Uterus (tissue), 2 donors: ENCODE measurements around the gene RGL1.
"Not testable (repeated sequence)": the region's sequence is repeated elsewhere in the genome, so short reads cannot be mapped to it uniquely, and the experiment has no call there.

ENCODE experiments used
- POLR2A ChIP-seq, 2 donors: fragments of 450-650 bp; IDR thresholded peaks; one replicate each; pipeline ENCODE4 v1.6.1; 2016; ENCODE audit warnings: antibody characterized with exemption in 2 of 2, mild to moderate bottlenecking in 1 of 2, moderate library complexity in 1 of 2
- TF ChIP-seq, protein P1 (sequence below), 4 experiments: fragments of 200-600 bp in 2 of 4; fragments of 450-650 bp in 2 of 4; sonication (generic) in 2 of 4; IDR thresholded peaks; one replicate each; pipeline ENCODE4 v1.5.1; 2016 to 2019; ENCODE audit warnings: antibody characterized with exemption in 4 of 4, mild to moderate bottlenecking in 2 of 4, moderate library complexity in 1 of 4

DNA sequence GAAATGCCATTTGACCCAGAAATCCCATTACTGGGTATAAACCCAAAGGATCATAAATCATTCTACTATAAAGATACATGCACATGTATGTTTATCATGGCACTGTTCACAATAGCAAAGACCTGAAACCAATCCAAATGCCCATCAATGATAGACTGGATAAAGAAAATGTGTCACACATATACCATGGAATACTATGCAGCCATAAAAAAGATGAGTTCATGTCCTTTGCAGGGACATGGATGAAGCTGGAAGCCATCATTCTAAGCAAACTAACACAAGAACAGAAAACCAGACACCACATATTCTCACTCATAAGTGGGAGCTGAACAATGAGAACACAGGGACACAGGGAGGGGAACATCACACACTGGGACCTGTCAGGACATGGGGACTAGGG is 42.1 kb upstream of the RGL1 start:
- TF ChIP-seq, protein P1, sequence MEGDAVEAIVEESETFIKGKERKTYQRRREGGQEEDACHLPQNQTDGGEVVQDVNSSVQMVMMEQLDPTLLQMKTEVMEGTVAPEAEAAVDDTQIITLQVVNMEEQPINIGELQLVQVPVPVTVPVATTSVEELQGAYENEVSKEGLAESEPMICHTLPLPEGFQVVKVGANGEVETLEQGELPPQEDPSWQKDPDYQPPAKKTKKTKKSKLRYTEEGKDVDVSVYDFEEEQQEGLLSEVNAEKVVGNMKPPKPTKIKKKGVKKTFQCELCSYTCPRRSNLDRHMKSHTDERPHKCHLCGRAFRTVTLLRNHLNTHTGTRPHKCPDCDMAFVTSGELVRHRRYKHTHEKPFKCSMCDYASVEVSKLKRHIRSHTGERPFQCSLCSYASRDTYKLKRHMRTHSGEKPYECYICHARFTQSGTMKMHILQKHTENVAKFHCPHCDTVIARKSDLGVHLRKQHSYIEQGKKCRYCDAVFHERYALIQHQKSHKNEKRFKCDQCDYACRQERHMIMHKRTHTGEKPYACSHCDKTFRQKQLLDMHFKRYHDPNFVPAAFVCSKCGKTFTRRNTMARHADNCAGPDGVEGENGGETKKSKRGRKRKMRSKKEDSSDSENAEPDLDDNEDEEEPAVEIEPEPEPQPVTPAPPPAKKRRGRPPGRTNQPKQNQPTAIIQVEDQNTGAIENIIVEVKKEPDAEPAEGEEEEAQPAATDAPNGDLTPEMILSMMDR (IDR thresholded peaks at IDR 0.05) = not testable (repeated sequence)
- TF ChIP-seq POLR2A (IDR thresholded peaks at IDR 0.05) = not testable (repeated sequence)
